Measurements from ENCODE around the gene TBC1D10B.
"Not testable (repeated sequence)": the region's sequence is repeated elsewhere in the genome, so short reads cannot be mapped to it uniquely, and the experiment has no call there.

The TBC1D10B gene

DNA sequence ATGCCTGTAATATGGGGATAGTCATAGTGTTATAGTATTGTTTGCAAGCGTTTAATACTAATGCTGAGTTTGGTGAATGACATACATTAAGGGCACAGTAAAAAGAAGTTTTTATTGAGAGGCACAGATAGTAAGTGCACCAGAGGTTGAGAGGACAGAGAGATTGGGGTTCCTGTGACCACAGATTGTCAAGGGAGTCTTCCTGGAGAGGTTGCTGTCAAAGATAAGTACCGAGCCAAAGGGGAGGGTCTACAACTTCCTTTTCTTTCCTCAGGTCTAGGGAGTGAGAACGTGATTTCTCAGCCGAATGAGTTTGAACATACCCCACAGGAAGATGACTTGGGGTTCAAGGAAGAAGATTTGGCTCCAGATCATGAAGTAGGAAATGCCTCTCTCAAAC is 26.8 kb upstream of the TBC1D10B start:
- no peak for DNase-seq

DNA sequence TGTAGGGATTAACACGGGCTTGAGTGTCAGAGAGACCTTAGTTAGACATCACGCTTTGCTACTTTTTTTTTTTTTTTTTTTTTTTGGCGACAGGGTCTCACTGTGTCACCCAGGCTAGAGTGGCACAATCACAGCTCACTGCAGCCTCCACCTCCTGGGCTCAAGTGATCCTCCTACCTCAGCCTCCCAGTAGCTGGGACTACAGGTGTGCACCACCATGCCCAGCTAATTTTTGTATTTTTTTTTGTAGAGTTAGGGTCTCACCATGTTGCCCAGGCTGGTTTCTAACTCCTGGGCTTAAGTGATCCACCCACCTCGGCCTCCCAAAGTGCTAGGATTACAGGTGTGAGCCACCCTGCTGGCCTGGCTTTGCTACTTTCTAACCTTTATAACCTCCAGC is 26.3 kb upstream of the TBC1D10B start:
- DNase-seq, result not testable (repeated sequence)

DNA sequence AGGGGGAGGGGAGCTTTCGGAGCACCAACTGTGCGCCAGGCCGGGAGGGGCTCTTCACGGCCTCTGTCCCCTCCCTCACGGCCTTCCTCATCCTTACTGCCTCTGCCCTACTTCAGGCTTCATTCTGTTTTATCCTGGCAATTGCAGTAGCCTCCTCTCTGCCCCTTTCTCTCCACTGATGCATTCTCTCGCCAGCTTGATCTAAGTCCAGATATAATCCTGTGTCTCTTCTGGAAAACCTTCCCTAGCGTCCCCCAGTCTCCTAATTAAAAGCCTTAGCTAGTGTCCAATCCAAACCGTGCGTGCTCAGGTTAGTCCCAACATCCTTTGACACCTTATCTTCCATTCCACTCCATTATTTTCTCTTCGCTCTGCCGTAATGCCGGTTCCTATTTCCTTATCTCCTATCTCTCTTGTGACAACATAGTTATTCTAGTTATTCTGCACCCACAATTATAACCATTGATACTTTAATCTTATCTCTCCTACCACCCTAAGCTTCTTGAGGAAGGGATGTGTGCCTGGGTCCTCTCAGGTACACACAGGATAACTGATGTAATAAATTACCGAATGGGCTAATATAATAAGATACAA is 25.8 kb upstream of the TBC1D10B start:
- DNase-seq, result peak; percentile 45

DNA sequence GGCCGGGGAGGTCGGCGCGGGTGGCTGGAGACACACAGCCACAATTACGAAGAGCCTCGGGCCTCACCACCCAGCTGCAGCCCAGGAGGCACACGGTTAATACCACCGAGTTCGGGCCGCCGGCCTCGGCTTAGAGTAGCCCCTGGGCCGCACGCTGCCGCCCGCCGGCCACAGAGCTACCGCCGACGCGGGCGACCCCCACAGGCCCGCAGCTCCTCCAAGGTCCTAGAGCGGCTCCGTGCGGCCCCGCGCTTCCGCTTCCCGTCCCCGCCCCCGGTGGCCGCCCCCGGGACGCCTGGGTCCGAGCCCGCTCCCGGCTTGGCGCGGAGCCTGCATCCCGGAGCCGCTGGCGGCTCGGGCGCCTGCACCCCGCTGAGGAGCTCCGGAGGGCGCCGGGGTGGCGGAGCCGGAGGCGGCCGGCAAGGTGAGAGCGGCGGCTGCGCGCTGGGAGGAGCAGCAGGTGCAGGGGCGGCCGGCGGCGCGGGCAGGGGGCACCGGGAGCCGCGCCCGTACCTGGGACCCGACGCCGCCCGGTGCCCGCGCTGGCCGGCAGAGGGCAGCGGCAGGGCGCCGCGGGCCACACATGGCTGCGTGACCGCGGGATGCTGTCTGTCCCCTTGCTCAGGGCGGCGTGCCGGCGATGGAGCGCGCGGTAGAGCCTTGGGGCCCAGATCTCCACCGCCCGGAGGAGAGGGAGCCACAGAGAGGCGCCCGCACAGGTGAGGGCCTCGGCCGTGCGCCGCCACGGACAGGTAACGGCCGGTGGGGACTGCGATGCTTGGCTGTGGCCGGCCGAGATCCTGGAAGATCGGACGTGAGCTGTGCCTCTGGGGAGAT is 25.1 kb upstream of the TBC1D10B start, which contains the start of gene ZNF48:
Gene ZNF48, plus strand, starts transcription at position 266 of the 837 bp plus-strand sequence. Its CDS starts 375 bp downstream, at position 641.
- DNase-seq, result peak; percentile 84

DNA sequence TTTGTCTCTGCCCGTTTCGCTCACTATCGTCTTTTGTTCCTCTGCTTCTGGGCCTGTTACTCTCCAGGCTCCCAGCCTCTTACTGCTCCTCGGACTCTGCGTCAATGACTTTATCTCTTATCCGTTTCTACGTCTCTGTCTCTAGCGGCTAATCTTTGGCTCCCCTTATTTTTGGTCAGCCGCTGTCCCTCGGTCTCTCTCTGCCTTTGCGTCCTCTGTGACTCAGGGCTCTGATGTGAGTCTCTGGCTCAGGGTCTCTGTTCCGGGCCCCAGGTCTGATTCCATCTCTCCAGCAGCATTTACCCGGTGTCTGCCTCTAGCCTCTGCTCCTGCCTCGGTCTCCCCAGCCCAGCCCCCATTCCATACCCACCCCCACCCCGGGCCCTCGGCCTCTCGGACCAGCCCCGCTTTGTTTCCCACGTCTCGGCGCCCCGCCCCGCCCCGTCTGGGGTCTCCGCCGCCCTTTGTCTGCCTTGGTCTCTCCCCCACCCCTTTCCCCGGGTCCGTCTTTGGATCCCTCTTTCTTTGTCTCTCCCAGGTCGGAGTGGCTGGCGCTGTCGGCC is 24.4 kb upstream of the TBC1D10B start:
- peak; percentile 42 for DNase-seq

DNA sequence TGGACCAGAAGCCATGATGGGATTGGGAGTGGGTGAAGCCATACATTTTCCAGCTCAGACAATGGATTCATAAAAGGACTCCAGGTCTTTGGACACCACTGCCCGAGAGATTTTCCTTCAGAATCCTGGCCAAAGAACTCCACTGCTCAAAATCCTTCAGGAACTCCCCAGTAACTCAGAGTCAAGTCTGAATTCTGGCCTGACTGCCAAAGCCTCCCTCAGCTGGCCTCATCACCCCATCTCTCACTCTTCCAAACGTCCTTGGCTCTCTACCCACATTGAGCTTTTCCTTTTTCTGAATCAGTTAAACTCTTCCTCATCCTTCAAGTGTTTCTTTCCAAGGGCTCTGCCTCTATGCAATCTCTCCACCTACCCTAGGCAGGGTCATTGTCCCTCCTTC is 13.2 kb upstream of the TBC1D10B start:
- DNase-seq, result no peak

DNA sequence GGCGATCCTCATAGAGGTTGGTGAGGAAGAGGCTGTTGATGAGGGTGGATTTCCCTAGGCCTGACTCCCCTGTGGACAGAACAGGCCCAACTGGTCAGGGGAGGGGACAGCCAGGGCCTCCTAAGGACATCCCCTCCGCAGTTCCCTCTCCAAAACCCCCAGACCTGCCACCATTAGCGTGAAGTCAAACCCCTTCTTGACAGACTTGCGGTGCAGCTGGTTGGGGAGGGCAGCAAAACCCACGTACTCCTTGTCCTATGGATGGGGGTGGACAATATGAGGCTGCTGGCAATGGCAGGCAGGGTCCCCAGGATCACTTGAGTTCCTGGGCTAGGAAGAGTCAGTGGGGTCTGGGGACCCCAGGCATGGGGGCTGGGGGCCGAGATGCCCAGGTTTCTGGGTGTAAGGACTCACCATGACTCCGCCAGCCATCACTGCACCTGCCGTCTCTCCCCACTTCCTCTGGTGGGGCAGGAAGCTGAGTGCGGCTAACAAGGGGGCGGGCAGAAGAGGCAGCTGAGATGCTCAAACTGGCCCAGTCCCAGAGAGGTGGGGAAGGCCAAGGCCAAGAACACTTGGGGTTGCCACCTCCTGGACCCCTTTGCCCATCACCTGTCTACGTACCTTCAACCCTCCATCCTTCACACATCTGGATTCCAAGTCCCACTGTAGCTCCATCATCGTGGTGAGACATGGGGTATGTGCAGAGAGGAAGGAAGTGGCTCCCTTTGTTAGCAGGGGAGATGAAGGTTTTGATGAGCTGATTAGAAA is 12.0 kb upstream of the TBC1D10B start, which contains the start of gene SEPTIN1:
Gene SEPTIN1, minus strand, starts transcription at position 451 of the 771 bp plus-strand sequence. Its CDS starts 19 bp downstream, at position 432.
- no peak for DNase-seq

DNA sequence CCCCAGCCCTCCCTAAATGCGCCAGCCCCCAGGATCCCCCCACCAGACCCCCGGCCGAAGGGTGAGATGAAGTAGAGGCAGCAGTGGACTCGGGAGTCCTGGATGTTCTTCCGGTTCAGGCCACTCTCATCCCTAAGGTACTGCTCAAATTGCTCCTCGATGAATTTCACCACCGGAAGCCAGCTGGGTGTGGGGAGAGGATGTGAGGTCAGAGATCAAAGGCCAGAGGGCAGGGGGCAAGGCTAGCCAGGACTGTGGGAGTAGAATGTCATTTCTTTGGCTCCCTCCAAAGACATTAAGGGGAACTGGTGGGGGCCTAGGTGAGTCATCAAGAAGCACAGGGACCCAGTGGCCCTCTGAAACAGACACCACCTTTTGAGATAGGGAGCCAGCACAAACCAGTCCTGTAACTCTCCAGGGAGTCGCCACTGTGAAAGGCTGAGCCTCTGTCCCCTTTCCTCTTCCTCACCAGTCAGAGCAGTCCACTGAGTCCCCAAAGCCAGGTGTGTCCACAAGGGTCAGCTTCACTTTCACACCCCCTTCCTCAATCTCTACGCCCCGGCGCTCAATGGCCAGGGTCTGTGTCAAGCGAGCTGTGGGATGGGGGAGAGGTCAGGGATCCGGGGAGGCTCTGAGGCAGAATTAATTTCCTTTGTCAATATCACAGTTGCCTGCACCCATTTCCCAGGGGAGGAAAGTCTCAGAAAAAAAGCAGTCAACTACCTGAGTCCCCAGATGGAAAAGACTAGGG is 11.2 kb upstream of the TBC1D10B start:
- DNase-seq, result no peak

DNA sequence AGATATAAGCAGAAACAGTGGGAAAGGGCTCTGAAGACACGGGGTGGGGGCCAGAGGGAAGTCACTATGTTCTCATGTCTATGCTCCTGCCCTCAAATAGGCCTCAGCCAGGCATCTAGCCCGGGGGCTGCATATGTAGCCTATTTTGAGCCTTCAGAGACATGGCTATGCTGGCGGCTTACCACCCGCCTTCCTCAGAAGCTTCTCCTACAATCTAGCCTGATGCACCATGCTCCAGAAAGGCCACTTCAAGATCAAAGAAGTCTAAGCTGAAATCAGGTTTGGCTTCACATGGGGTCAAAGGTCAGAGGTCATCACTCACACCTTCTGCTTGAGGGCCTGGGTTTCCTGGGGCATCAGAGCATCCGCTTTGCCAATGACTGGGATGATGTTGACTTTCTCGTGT is 10.5 kb upstream of the TBC1D10B start:
- DNase-seq, result no peak

DNA sequence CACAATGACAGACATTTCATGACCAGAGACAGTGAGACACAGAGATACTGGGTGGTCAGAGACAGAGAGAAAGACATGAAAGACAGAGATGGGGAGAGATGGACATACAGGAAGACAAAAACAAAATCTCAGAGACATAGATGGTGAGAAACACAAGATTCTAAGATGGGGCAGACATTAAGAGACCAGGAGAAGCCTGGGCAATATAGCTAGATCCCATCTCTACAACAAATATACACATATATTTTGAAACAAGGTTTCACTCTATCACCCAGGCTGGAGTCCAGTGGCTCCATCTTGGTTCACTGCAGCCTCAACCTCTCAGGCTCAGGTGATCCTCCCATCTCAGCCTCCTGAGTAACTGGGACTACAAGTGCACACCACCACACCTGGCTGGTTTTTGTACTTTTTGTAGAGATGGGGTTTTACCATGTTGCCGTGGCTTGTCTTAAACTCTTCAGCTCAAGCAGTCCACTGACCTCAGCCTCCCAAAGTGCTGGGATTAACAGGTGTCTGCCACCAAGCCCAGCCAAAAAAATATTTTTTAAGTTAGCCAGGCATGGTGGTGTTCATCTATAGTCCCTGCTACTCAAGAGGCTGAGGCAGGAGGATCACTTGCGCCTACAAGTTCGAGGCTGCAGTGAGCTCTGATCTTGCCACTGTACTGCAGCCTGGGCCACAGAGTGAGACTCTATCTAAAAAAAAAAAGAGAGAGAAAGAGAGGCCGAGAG is 9.9 kb upstream of the TBC1D10B start:
- DNase-seq, result no peak

DNA sequence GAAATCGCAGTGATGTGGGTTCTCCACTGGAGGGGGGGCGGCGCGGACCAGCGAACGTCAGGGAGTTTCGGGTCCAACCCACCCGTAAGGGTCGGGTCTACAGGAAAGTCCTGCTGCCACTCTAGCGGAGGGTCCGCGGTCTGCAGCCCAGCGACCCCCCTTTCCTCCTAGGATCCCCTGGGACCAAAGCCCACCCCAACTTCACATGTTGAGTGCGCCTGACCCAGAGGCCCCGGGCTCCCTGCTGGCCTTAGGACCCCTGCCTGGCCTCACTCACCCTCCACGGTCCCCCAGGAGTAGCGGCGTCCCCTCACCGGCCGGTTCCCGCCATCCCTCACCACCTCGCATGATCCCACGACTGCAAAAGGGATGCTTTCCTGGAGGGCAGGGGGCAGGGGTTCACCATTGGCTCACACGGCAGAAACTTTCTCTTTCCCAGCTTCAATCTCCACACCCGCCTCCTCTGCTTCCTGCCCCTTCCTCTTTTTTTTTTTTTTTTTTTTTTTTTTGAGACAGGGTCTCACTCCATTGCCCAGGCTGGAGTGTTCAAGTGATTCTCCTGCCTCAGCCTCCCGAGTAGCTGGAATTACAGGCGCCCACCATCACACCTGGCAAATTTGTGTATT is 9.0 kb upstream of the TBC1D10B start:
- no peak for DNase-seq

DNA sequence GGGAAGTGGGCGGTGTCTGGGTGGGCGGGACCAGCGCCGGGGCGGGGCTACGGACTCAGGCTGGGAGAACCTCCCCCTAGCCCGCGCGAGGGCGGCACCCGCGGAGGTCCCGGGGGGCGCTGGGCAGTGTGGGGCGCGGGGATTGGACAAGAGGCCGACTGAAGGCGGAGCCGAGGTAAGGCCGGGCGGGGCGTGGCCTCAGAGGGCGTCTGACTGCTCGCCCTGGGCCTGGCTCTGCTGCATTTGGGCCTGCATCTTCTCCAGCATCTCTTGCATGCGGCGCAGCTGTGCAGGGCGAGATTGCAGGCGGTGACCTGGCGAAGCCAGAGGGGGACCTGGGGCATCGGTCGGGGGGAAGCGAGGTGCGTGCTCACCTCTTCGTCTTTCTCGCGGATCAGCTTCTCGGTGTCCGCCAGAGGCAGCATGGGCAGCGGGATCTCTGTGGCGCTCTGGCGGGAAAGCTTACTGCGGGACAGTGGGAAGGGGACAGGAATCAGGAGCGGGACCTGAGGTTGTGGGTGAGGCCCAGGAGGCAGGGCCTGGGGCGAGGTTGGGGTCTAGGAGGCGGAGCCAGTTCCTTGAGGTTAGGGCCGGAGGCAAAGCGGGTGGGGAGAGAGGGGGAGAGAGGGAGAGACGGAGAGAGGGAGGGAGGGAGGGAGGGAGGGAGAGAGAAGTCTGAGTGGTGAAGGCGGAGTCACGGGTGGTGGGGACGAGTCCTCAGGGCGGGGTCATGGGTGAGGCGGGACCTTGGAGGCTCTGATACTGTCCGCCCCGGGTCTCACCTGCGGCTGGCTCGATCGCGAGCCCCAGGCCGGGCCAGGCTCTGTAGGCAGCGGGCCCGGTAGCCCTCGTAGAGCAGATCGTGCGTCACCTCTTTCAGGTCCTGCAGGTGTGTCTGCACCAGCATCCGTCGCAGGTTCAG is 8.2 kb upstream of the TBC1D10B start:
- peak; percentile 98 for DNase-seq

DNA sequence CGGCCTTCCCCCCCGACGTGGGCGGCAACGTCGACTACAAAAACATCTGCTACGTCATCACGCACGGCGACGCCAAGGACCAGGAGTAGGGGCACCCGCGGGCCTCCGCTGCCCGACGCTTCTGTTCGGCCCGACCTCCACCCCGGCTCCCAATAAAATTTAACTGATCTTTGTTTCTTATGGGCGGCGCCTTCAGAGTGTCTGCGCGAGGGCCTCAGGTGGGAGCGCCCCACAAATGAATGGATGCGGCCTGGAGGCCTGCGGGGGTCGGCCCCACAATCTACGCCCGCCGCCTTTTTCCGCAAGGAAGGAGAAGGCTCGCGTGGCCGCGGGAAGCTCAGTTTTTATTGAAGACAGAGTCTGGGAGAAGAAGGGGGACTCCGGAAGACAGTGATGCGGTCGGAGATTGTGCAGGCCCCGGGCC is 7.5 kb upstream of the TBC1D10B start:
- peak; percentile 86 for DNase-seq

DNA sequence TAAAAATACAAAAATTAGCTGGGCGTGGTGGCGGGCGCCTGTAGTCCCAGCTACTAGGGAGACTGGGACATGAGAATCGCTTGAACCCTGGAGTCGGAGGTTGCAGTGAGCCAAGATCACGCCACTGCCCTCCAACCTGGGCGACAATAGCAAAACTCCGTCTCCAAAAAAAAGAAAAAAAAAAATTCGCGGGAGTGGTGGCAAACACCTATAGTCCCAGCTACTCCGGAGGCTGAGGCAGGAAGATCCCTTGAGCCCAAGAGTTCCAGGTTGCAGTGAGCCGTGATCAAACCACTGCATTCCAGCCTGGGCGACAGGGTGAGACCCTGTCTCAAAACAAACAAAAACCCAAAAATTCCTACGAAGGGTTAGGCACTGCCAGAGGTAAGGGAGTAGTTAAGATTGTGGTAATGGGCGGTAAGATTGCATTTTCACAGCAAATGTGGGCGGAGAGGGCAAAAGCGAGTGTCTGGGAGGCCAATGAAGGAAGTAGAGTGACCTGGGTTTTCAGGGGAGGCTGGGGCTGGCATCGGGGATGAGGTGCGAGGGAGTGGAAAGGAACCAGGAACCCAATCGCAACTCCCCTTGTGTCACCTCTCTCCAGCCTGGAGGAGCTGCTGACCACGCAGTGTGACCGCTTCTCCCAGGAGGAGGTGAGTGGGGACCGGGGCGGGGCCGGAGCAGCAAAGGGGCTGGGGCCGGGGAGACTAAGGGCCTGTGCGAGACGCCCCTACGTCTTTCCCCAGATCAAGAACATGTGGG is 6.9 kb upstream of the TBC1D10B start:
- no peak for DNase-seq

DNA sequence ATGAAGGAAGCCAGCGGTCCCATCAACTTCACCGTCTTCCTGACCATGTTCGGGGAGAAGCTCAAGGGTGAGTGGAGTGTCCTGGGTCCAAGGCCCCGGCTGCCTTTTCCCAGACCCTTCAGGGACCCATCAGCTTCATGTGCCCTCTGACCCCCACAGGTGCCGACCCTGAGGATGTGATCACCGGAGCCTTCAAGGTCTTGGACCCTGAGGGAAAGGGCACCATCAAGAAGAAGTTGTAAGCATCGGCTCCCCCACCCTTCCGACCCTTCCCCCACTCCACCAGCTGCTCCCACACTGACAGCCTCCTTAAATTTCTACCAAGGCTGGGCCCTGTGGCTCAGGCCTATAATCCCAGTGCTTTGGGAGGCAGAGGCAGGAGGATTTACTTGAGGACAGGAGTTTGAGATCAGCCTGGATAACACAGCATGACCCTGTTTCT is 6.2 kb upstream of the TBC1D10B start:
- no peak for DNase-seq

DNA sequence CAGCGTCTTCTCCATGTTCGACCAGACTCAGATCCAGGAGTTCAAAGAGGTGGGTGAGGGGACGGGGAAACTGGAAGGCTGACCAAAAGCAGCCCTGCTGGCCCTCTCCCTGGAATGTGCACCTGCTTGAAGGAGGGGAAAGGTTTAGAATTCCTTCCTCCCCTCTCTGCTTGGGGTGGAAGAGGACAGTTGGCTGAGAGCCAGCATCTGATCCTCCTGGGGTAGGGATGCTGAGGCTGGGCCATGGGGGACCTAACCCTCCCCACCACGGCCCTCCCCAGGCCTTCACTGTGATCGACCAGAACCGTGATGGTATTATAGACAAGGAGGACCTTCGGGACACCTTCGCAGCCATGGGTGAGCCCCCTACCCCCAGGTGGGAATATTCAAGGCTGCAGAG is 5.6 kb upstream of the TBC1D10B start:
- no peak for DNase-seq

DNA sequence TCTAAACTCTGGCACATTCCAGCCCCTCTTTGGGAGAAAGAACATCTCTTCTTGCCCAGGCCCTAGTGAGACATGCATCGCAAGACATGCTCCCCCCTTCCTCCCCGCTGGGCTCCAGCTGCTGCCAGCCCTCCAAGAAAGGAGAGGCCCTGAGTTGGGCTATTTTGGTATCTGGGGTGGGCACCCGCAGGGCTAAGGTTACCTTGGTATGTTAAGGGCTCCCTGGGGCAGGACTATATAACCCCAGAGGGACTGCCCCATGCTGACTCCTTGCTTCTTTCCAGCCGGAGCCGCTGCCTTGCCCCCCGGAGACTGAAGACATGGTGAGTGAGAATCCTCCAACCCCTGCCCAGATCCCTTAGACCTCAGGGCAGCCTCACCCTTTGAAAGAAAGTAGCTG is 4.2 kb upstream of the TBC1D10B start, which contains the start of gene MYL11:
Gene MYL11, plus strand, starts transcription at position 265 of the 400 bp plus-strand sequence. Its CDS starts 56 bp downstream, at position 321.
- DNase-seq, result no peak

DNA sequence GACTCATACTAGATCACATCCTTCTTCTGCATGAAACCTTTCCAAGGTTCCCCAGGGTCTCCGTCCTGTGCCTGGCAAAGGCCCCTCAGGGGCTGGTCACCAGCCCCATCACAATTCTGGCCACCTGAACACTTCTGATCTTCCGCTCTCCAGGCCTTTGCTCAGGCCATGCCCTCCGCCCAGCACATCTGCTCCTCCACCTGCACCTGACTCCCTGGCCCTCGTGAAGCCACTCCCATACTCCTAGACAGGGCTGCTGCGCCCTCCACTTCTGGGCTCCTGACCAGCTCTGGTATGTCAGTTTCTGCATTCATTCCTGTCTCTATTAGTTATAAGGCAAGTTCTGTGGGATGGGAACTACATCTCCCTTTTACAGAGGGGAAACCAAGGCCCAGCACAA is 2.4 kb upstream of the TBC1D10B start:
- no peak for DNase-seq
